H9 (cell line): ENCODE data around the gene HSPD1. TPM values are rescaled to one million over a fixed set of nuclear protein-coding genes. Genes with fewer than 3 reads are reported as not detected.

Experiments used
- DNase-seq: peaks from one replicate; pipeline ENCODE4 v3.0.0-alpha.2; 2017
- H2AFZ ChIP-seq: one replicate; pipeline ENCODE4 v1.6.1; 2013; ENCODE audit warnings: mild to moderate bottlenecking, low read length, control low read depth, moderate library complexity
- H2AK5ac ChIP-seq: 2 replicates; pipeline ENCODE4 v1.6.1; 2013; ENCODE audit warnings: low read length, control low read depth, mixed read lengths; ENCODE audit not compliant: insufficient read length
- H2BK120ac ChIP-seq: one replicate; pipeline ENCODE4 v1.6.1; 2013; ENCODE audit warnings: low read depth, mild to moderate bottlenecking, low read length, control low read depth, inconsistent platforms; ENCODE audit not compliant: poor library complexity, severe bottlenecking
- H2BK12ac ChIP-seq: 2 replicates; pipeline ENCODE4 v1.6.1; 2013; ENCODE audit warnings: low read length, control low read depth, mixed read lengths, low read depth; ENCODE audit not compliant: insufficient read length
- H2BK15ac ChIP-seq: 2 replicates; pipeline ENCODE4 v1.6.1; 2013; ENCODE audit warnings: low read depth, low read length, control low read depth
- H2BK20ac ChIP-seq: one replicate; pipeline ENCODE4 v1.6.1; 2013; ENCODE audit warnings: low read depth, mild to moderate bottlenecking, low read length, control low read depth, inconsistent platforms; ENCODE audit not compliant: poor library complexity, severe bottlenecking
- H2BK5ac ChIP-seq: 2 replicates; pipeline ENCODE4 v1.6.1; 2013; ENCODE audit warnings: low read length, control low read depth, mixed read lengths; ENCODE audit not compliant: insufficient read length
- H3K14ac ChIP-seq: 2 replicates; pipeline ENCODE4 v1.6.1; 2013; ENCODE audit warnings: low read length, control low read depth; ENCODE audit not compliant: insufficient read depth
- H3K18ac ChIP-seq: 2 replicates; pipeline ENCODE4 v1.6.1; 2013; ENCODE audit warnings: low read depth, mild to moderate bottlenecking, mixed read lengths, low read length, control low read depth; ENCODE audit not compliant: insufficient read length
- H3K23ac ChIP-seq: 2 replicates; pipeline ENCODE4 v1.6.1; 2013; ENCODE audit warnings: low read length, control low read depth, mixed read lengths, low read depth; ENCODE audit not compliant: insufficient read length
- H3K23me2 ChIP-seq: 2 replicates; pipeline ENCODE4 v1.6.1; 2013; ENCODE audit warnings: low read depth, mild to moderate bottlenecking, mixed read lengths, low read length, control low read depth; ENCODE audit not compliant: insufficient read length, poor library complexity, severe bottlenecking
- H3K27ac ChIP-seq: 2 replicates; pipeline ENCODE4 v1.5.1; 2013; ENCODE audit warnings: low read length, control low read depth, mixed read lengths, low read depth; ENCODE audit not compliant: insufficient read length
- H3K27me3 ChIP-seq: 2 replicates; pipeline ENCODE4 v1.6.1; 2013; ENCODE audit warnings: low read length, control low read depth, inconsistent platforms; ENCODE audit not compliant: insufficient read depth
- H3K4ac ChIP-seq: 2 replicates; pipeline ENCODE4 v1.6.1; 2013; ENCODE audit warnings: low read depth, mild to moderate bottlenecking, control low read depth, inconsistent platforms, low read length, moderate library complexity
- H3K4me1 ChIP-seq: 2 replicates; pipeline ENCODE4 v1.6.1; 2013; ENCODE audit warnings: low read length, control low read depth, inconsistent platforms; ENCODE audit not compliant: insufficient read depth
- H3K4me2 ChIP-seq: 2 replicates; pipeline ENCODE4 v1.6.1; 2013; ENCODE audit warnings: low read length, control low read depth, mixed read lengths; ENCODE audit not compliant: insufficient read length, insufficient read depth
- H3K56ac ChIP-seq: 2 replicates; pipeline ENCODE4 v1.6.1; 2013; ENCODE audit warnings: low read depth, mild to moderate bottlenecking, mixed read lengths, low read length, control low read depth; ENCODE audit not compliant: insufficient read length
- H3K79me1 ChIP-seq: 2 replicates; pipeline ENCODE4 v1.6.1; 2013; ENCODE audit warnings: low read depth, mild to moderate bottlenecking, moderate library complexity, low read length, control low read depth, inconsistent platforms; ENCODE audit not compliant: insufficient read depth, poor library complexity, severe bottlenecking
- H3K79me2 ChIP-seq: 2 replicates; pipeline ENCODE4 v1.6.1; 2013; ENCODE audit warnings: low read length, control low read depth, inconsistent platforms; ENCODE audit not compliant: insufficient read depth
- H3K9ac ChIP-seq: 2 replicates; pipeline ENCODE4 v1.6.1; 2013; ENCODE audit warnings: low read length, control low read depth, mixed read lengths; ENCODE audit not compliant: insufficient read length; ENCODE audit errors: extremely low read depth
- H3K9me3 ChIP-seq: one replicate; pipeline ENCODE4 v1.6.1; 2013; ENCODE audit warnings: low read depth, low read length, inconsistent platforms; ENCODE audit not compliant: control insufficient read depth
- H3T11ph ChIP-seq: one replicate; pipeline ENCODE4 v1.6.1; 2013; ENCODE audit warnings: mild to moderate bottlenecking, low read length, control low read depth, inconsistent platforms
- H4K20me1 ChIP-seq: one replicate; pipeline ENCODE4 v1.6.1; 2013; ENCODE audit not compliant: control insufficient read depth, insufficient read length, insufficient read depth
- H4K5ac ChIP-seq: 2 replicates; pipeline ENCODE4 v1.6.1; 2013; ENCODE audit warnings: low read depth, mild to moderate bottlenecking, mixed read lengths, low read length, control low read depth; ENCODE audit not compliant: insufficient read length
- H4K8ac ChIP-seq: replicated peaks from 2 replicates; pipeline ENCODE4 v1.6.1; 2013; ENCODE audit warnings: low read length, control low read depth, mixed read lengths, low read depth; ENCODE audit not compliant: insufficient read length
- H4K91ac ChIP-seq: 2 replicates; pipeline ENCODE4 v1.6.1; 2013; ENCODE audit warnings: low read depth, mild to moderate bottlenecking, moderate library complexity, mixed read lengths, low read length, control low read depth; ENCODE audit not compliant: insufficient read length
- H3K27ac Mint-ChIP-seq, 3 experiments: 2 replicates in 2 of 3; 3 replicates in 1 of 3; pipeline ENCODE4 v1.8.0; 2020 to 2021; ENCODE audit warnings: mixed read lengths in 3 of 3, mild to moderate bottlenecking in 1 of 3, moderate library complexity in 1 of 3
- H3K27me3 Mint-ChIP-seq: 2 replicates; pipeline ENCODE4 v1.8.0; 2021; ENCODE audit warnings: low read depth, mild to moderate bottlenecking, moderate library complexity, mixed read lengths
- H3K36me3 Mint-ChIP-seq, 3 experiments: 2 replicates in 2 of 3; 3 replicates in 1 of 3; pipeline ENCODE4 v1.8.0; 2020 to 2021; ENCODE audit warnings: low read depth in 3 of 3, mixed read lengths in 3 of 3; ENCODE audit not compliant: insufficient read depth in 1 of 3
- H3K4me1 Mint-ChIP-seq, 2 experiments: 2 replicates each; pipeline ENCODE4 v1.8.0; 2020; ENCODE audit warnings: mixed read lengths in 2 of 2
- H3K4me3 Mint-ChIP-seq, 2 experiments: 2 replicates in 1 of 2; 3 replicates in 1 of 2; pipeline ENCODE4 v1.8.0; 2020 to 2021; ENCODE audit warnings: mild to moderate bottlenecking in 2 of 2, mixed read lengths in 2 of 2, moderate library complexity in 1 of 2
- H3K9me3 Mint-ChIP-seq, 2 experiments: 2 replicates in 1 of 2; 3 replicates in 1 of 2; pipeline ENCODE4 v1.8.0; 2020; ENCODE audit warnings: mild to moderate bottlenecking in 2 of 2, mixed read lengths in 2 of 2, moderate library complexity in 1 of 2
- CTCF ChIP-seq: fragments of 200-600 bp; sonication (generic); conservative IDR thresholded peaks from 3 replicates; pipeline ENCODE4 v1.8.0; 2021; ENCODE audit warnings: antibody characterized with exemption, mild to moderate bottlenecking
- WGBS: extraction: QIAGEN DNeasy Blood & Tissue Kit; methylation state at CpG from one replicate; pipeline ENCODE4 v1.1.7; 2013; ENCODE audit warnings: missing lambda C conversion rate, low lambda C conversion rate, mixed read lengths; ENCODE audit not compliant: insufficient read length; ENCODE audit errors: extremely low coverage; 5-methylcytosine and 5-hydroxymethylcytosine counted together
- total RNA-seq: library from RNA; stranded (reverse); gene quantifications from 2 replicates; pipeline ENCODE4 v1.2.1, GENCODE V29; 2021

The HSPD1 gene
- total RNA-seq, 1 experiment from 2014 or later: 846 TPM

GRCh38 chr2:197502201-197502600, 2.6 kb upstream of the HSPD1 start:
- H3K79me1 ChIP-seq: no peaks in the 10 kb centered on the region
- Mint-ChIP-seq H3K4me3 (peak overlapping the region; percentile 98 to 99), H3K27me3 (no peaks in the 10 kb centered on the region), H3K4me1 (peaks cover 22 to 26% of the 10 kb centered on the region in 2 experiments), H3K36me3 (peaks cover 52 to 70% (median 64%) of the 10 kb centered on the region in 3 experiments), H3K27ac (peak overlapping the region in 2 of 3 experiments; percentile 56 to 79; a peak in 5 of 7 replicates), H3K9me3 (no peaks in the 10 kb centered on the region; a peak in 1 of 5 replicates)
- H2BK20ac ChIP-seq: no peak overlapping the region
- H3K9ac ChIP-seq: peak overlapping the region; percentile 4
- no peak overlapping the region for H2BK12ac ChIP-seq
- H4K5ac ChIP-seq: no peak overlapping the region
- H3K18ac ChIP-seq: no peak overlapping the region
- no peak overlapping the region for H3K23ac ChIP-seq
- no peak overlapping the region for H3K56ac ChIP-seq
- no peak overlapping the region for H2BK120ac ChIP-seq
- TF ChIP-seq CTCF: no peak
- H2AK5ac ChIP-seq: no peak overlapping the region
- H4K91ac ChIP-seq: no peak overlapping the region
- no peak overlapping the region for H2BK15ac ChIP-seq
- H3K14ac ChIP-seq: no peak overlapping the region
- H4K8ac ChIP-seq: no peak overlapping the region
- H2AFZ ChIP-seq: no peak overlapping the region
- no peaks in the 10 kb centered on the region; the same call in 1 of the 2 replicates for H3K4me1 ChIP-seq
- H3T11ph ChIP-seq: no peak overlapping the region
- no peak for DNase-seq
- no peaks in the 10 kb centered on the region for H4K20me1 ChIP-seq
- no peaks in the 10 kb centered on the region for H3K9me3 ChIP-seq
- H3K4ac ChIP-seq: no peak overlapping the region
- H3K4me2 ChIP-seq: peak overlapping the region; percentile 36
- H3K23me2 ChIP-seq: peaks cover 6% of the 10 kb centered on the region
- H3K27me3 ChIP-seq: no peaks in the 10 kb centered on the region
- peaks cover 37% of the 10 kb centered on the region; the same call in 1 of the 2 replicates for H3K79me2 ChIP-seq
- no peak overlapping the region for H3K27ac ChIP-seq
- no CpG with 5 or more reads among the region's 4 CpGs for WGBS
- no peak overlapping the region for H2BK5ac ChIP-seq
